B cell (primary cell): ENCODE results near the gene MTRF1. TPM values are rescaled to one million over a fixed set of nuclear protein-coding genes. Genes with fewer than 3 reads are reported as not detected.

ENCODE experiments used
- ATAC-seq: fragments of 200-7000 bp; cut with Tn5 transposase; one replicate; pipeline ENCODE4 v1.10.0; 2021; ENCODE audit warnings: low read depth, mild to moderate bottlenecking, moderate number of reproducible peaks, moderate library complexity
- CTCF ChIA-PET: fragments of 350-600 bp; sonication (Branson Sonifier 250); formaldehyde crosslinking; loops from one replicate; lab custom pipeline; 2021; ENCODE audit warnings: antibody characterized with exemption, inconsistent platforms; lab: Charles Lee
- POLR2A ChIA-PET: fragments of 350-600 bp; sonication (Branson Sonifier 250); formaldehyde crosslinking; loops from one replicate; lab custom pipeline; 2021; ENCODE audit warnings: antibody characterized with exemption; lab: Charles Lee
- DNase-seq: peaks from one replicate; pipeline ENCODE4 v3.0.0; 2013
- H2AFZ ChIP-seq: 2 replicates; pipeline ENCODE4 v1.6.1; 2012; ENCODE audit warnings: mild to moderate bottlenecking, low read depth, low read length; ENCODE audit not compliant: insufficient read depth, poor library complexity, severe bottlenecking
- H3K27ac ChIP-seq, 2 donors: 1 replicate in 1 of 2; 2 replicates in 1 of 2; pipeline ENCODE4 v1.5.1; 2012 to 2013; ENCODE audit warnings: low read length in 2 of 2, mild to moderate bottlenecking in 2 of 2, moderate library complexity in 1 of 2
- H3K27me3 ChIP-seq, 4 experiments: fragments of 200-600 bp in 1 of 4; sonication (generic) in 1 of 4; replicated peaks in 1 of 4; 1 replicate in 2 of 4; 2 replicates in 2 of 4; pipeline versions ENCODE4 v1.6.1 to v1.7.0; 2013 to 2016; ENCODE audit warnings: low read length in 3 of 4, mild to moderate bottlenecking in 2 of 4, mixed read lengths in 1 of 4, moderate library complexity in 1 of 4; ENCODE audit not compliant: insufficient read depth in 4 of 4, control insufficient read depth in 3 of 4; ENCODE audit errors: control extremely low read depth in 1 of 4
- H3K36me3 ChIP-seq, 2 experiments: replicated peaks in 1 of 2; 1 replicate in 1 of 2; 2 replicates in 1 of 2; pipeline versions ENCODE4 v1.6.1 to v1.7.1; 2013; ENCODE audit warnings: low read length in 1 of 2; ENCODE audit not compliant: insufficient read depth in 2 of 2, control insufficient read depth in 1 of 2; ENCODE audit errors: control extremely low read depth in 1 of 2, extremely low read depth in 1 of 2
- H3K4me1 ChIP-seq, 2 donors: fragments of 200-600 bp in 1 of 2; sonication (generic) in 1 of 2; 1 replicate in 1 of 2; 2 replicates in 1 of 2; pipeline versions ENCODE4 v1.5.1 to v1.6.1; 2013 to 2017; ENCODE audit warnings: low read length in 2 of 2; ENCODE audit not compliant: control insufficient read depth in 2 of 2, insufficient read depth in 2 of 2
- H3K4me2 ChIP-seq: replicated peaks from 2 replicates; pipeline ENCODE3; 2012; ENCODE audit warnings: mild to moderate bottlenecking, low read depth, low read length; ENCODE audit not compliant: poor library complexity, severe bottlenecking
- H3K4me3 ChIP-seq, 5 experiments: fragments of 200-600 bp in 1 of 5; sonication (generic) in 1 of 5; 1 replicate in 3 of 5; 2 replicates in 2 of 5; pipeline versions ENCODE4 v1.5.1 to v1.7.0; 2011 to 2016; ENCODE audit warnings: low read length in 4 of 5, mild to moderate bottlenecking in 4 of 5, low read depth in 2 of 5, control low read depth in 1 of 5, moderate library complexity in 1 of 5; ENCODE audit not compliant: insufficient read depth in 1 of 5; ENCODE audit errors: control extremely low read depth in 1 of 5, extremely low read depth in 1 of 5
- H3K79me2 ChIP-seq: fragments of 200-600 bp; sonication (generic); one replicate; pipeline ENCODE4 v1.6.0; 2016; ENCODE audit warnings: low read length; ENCODE audit not compliant: control insufficient read depth, insufficient read depth
- H3K9ac ChIP-seq: fragments of 200-600 bp; sonication (generic); 2 replicates; pipeline ENCODE4 v1.6.1; 2017; ENCODE audit warnings: mild to moderate bottlenecking, low read length, moderate library complexity
- H3K9me3 ChIP-seq, 3 donors: one replicate each; pipeline versions ENCODE4 v1.6.1 to v1.7.1; 2013; ENCODE audit warnings: low read length in 2 of 3; ENCODE audit not compliant: control insufficient read depth in 2 of 3, insufficient read depth in 1 of 3; ENCODE audit errors: control extremely low read depth in 1 of 3
- H4K20me1 ChIP-seq: 2 replicates; pipeline ENCODE4 v1.6.0; 2012; ENCODE audit warnings: mild to moderate bottlenecking, low read length; ENCODE audit not compliant: insufficient read depth, control insufficient read depth, poor library complexity, severe bottlenecking
- H3K27ac Mint-ChIP-seq: one replicate; pipeline ENCODE4 v1.8.0; 2021; ENCODE audit warnings: mixed read lengths
- H3K27me3 Mint-ChIP-seq: one replicate; pipeline ENCODE4 v1.8.0; 2021; ENCODE audit warnings: mixed read lengths
- H3K4me1 Mint-ChIP-seq: one replicate; pipeline ENCODE4 v1.8.0; 2021; ENCODE audit warnings: mixed read lengths
- H3K4me3 Mint-ChIP-seq: one replicate; pipeline ENCODE4 v1.8.0; 2021; ENCODE audit warnings: mixed read lengths
- H3K9me3 Mint-ChIP-seq: one replicate; pipeline ENCODE4 v1.8.0; 2022; ENCODE audit warnings: mixed read lengths; ENCODE audit not compliant: insufficient read depth
- CTCF ChIP-seq: fragments of 200-600 bp; IDR thresholded peaks from one replicate; pipeline ENCODE4 v1.8.0; 2022; ENCODE audit warnings: antibody characterized with exemption, mild to moderate bottlenecking
- EZH2 ChIP-seq: IDR thresholded peaks from 2 replicates; pipeline ENCODE4 v1.6.1; 2012; ENCODE audit warnings: borderline replicate concordance, low read depth, mild to moderate bottlenecking, moderate library complexity, low read length; ENCODE audit not compliant: insufficient read depth, poor library complexity, severe bottlenecking
- WGBS: methylation state at CpG from one replicate; pipeline ENCODE4 v1.1.5; 2013; ENCODE audit warnings: missing lambda C conversion rate; ENCODE audit not compliant: insufficient coverage; 5-methylcytosine and 5-hydroxymethylcytosine counted together
- intact Hi-C: fragments of 100-400 bp; cut with micrococcal nuclease; formaldehyde crosslinking; loops from one replicate; pipeline ENCODE4 v1.10.0; 2022
- polyA plus RNA-seq: library from polyadenylated mRNA; depleted of rRNA; stranded (reverse); fragments of >200 nt; gene quantifications from 2 replicates; pipeline ENCODE4 v1.2.3, GENCODE V29; 2012
- total RNA-seq, 2 donors: library from RNA; stranded (reverse); fragments of 120-200 nt in 1 of 2; gene quantifications; 1 replicate in 1 of 2; 2 replicates in 1 of 2; pipeline versions ENCODE4 v1.2.3 to v1.2.4, GENCODE V29; 2013 to 2022

The MTRF1 gene
- total and polyA plus RNA-seq, 2 donors (not counting 1 experiment from before 2014, with no cell fraction given) = 24.4 to 36.0 TPM

- peaks cover 2% of the 10 kb centered on the region for H3K4me1 Mint-ChIP-seq
- ChIA-PET POLR2A (no interaction called here), CTCF (no interaction called here)
- no peak overlapping the region for H3K4me2 ChIP-seq
- ATAC-seq = no peak
- peaks cover 3 to 6% (median 5%) of the 10 kb centered on the region in 3 donors for H3K9me3 ChIP-seq
- H3K27me3 Mint-ChIP-seq = peaks cover 3% of the 10 kb centered on the region
- H3K27ac Mint-ChIP-seq = no peak overlapping the region
- no peak overlapping the region for H2AFZ ChIP-seq
- H3K4me3 Mint-ChIP-seq = no peak overlapping the region
- no peaks in the 10 kb centered on the region for H3K36me3 ChIP-seq
- no peak overlapping the region for H3K4me3 ChIP-seq
- no peaks in the 10 kb centered on the region for H3K4me1 ChIP-seq
- no peaks in the 10 kb centered on the region for H4K20me1 ChIP-seq
- H3K79me2 ChIP-seq = no peaks in the 10 kb centered on the region
- H3K27me3 ChIP-seq = no peaks in the 10 kb centered on the region
- H3K9ac ChIP-seq = no peak overlapping the region
- TF ChIP-seq CTCF (no peak), EZH2 (no peak)
- 100% methylated on average over 1 of the region's 1 CpG for WGBS
- no peaks in the 10 kb centered on the region for H3K9me3 Mint-ChIP-seq
- intact Hi-C loops = no loop called here
- no peak for DNase-seq
- no peak overlapping the region for H3K27ac ChIP-seq
Observed at GRCh38 chr13:41294914-41295313, 31.5 kb upstream of the MTRF1 start.

DNA sequence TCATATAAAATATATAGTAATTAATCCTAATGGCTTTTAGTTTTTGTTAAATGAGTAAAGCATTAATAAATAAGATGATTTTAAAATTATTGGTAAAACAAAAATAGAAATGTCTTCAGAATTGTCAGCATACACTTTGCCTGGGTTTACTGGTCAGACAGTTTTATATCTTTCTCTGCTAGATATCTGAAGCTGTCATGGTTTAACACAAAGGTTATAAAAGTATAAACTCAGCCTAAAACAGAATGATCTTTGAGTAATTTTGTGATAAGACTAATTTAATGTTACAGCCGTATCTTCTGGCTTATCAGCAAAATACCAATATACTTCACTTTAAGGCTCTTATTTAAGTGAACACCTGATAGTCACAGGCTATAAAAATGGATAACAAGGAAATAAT is 29.9 kb upstream of the MTRF1 start:
- H3K4me3 ChIP-seq = no peak overlapping the region
- no peak overlapping the region for H3K9ac ChIP-seq
- H3K4me1 ChIP-seq = no peaks in the 10 kb centered on the region
- no peaks in the 10 kb centered on the region for H3K9me3 Mint-ChIP-seq
- H3K27ac ChIP-seq = no peak overlapping the region
- TF ChIP-seq CTCF (no peak), EZH2 (no peak)
- no peak for DNase-seq
- H3K4me3 Mint-ChIP-seq = no peak overlapping the region
- no peak for ATAC-seq
- peaks cover 3% of the 10 kb centered on the region for H3K27me3 Mint-ChIP-seq
- H3K27me3 ChIP-seq = no peaks in the 10 kb centered on the region
- H3K36me3 ChIP-seq = no peaks in the 10 kb centered on the region
- peaks cover 3 to 6% (median 5%) of the 10 kb centered on the region in 3 donors for H3K9me3 ChIP-seq
- no peak overlapping the region for H2AFZ ChIP-seq
- no peak overlapping the region for H3K27ac Mint-ChIP-seq
- intact Hi-C loops = no loop called here
- no CpG with 5 or more reads among the region's 1 CpG for WGBS
- no peaks in the 10 kb centered on the region for H3K4me1 Mint-ChIP-seq
- H3K4me2 ChIP-seq = no peak overlapping the region
- ChIA-PET CTCF (no interaction called here), POLR2A (no interaction called here)
- H3K79me2 ChIP-seq = no peaks in the 10 kb centered on the region
- H4K20me1 ChIP-seq = no peaks in the 10 kb centered on the region
